LoVo (cell line): ENCODE data around the gene POU2F1.
"Not testable (repeated sequence)": the region's sequence is repeated elsewhere in the genome, so short reads cannot be mapped to it uniquely, and the experiment has no call there.

Source experiments
- DNase-seq: peaks from one replicate; pipeline ENCODE4 v3.0.0-alpha.2; 2016; ENCODE audit warnings: low spot score

The POU2F1 gene

DNA sequence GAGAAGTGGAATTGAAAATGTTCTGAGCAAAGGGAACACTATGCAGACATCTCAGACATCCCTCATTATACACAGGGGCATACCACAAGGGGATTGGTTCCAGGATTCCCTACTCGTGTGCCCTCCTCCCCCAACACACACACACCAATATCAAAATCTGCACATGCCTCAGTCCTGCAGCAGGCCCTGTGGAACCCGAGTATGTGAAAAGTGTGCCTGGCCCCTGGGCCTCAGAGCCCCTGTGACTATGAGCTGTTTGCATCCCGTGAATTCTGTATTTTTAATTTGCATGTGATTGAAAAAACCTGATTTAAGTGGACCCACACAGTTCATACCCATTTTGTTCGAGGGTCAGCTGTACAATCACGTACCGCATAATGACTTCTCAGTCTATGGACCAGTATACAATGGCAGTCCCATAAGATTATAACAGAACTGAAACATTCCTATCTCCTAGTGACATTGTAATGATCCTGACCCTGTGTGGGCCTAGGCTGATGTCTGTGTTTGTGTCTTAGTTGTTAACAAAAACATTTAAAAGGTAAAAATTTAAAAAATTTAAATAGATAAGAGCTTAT, 11.3 kb downstream of the POU2F1 start:
- no peak for DNase-seq

- DNase-seq = no peak
Observed at GRCh38 chr1:167232801-167233200, 12.1 kb downstream of the POU2F1 start.

DNA sequence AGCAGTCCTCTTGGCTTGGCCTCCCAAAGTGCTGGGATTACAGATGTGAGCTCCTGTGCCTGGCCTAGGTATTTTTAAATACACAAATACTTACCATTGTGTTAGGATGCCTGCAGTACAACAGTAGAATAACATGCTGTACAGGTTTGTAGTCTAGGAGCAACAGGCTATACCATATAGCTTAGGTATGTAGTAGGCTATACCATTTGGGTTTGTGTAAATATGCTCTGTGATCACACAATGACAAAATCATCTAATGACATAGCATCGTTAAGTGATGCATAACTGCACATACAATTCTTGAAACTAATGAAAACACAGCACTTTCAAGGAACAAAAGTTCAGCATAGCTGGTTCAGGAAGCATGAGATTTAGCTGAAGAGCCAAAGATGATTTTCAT, 12.7 kb downstream of the POU2F1 start:
- no peak for DNase-seq

- no peak for DNase-seq
Observed at GRCh38 chr1:167237000-167237399, 16.3 kb downstream of the POU2F1 start.

DNA sequence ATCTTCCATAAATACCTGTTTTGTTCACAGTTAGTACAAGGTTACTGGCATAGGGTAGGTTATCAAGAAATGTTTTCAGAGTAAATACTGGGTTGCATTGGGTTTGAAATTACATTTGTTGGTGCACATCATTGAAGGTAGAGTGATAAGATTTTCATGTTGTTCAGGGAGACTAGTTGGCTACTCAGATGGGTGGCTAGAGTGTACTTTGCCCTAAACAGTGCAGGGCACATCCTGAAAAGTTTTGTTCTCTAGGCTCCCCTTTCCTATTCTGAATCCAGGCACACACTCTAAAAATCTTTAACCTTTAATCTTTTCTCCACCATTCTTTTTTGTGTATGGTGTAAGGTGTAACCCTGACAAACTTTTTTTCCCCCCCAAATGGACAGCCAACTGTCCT, 18.0 kb downstream of the POU2F1 start:
- no peak for DNase-seq

DNA sequence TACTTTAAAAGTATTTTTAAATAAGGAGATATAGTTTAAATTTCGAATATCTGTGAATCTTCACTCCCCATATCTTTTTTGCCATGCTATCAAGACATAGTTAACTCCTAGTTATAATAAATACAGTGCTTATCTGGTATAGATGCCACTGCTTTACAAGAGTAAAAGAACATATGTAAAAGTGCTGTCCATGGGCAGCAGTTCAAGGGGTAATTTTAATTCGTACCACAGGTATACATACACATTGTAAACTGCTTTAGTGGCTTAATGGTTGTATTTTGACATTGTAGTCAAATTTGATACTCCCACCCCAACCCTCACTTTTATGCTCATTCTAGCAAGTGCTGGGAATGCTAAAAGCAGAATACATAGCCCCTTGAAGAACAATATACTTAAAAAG, 18.6 kb downstream of the POU2F1 start:
- no peak for DNase-seq

GRCh38 chr1:167244244-167244643, 23.6 kb downstream of the POU2F1 start:
- DNase-seq = no peak

GRCh38 chr1:167245168-167245567, 24.5 kb downstream of the POU2F1 start:
- DNase-seq = not testable (repeated sequence)

DNA sequence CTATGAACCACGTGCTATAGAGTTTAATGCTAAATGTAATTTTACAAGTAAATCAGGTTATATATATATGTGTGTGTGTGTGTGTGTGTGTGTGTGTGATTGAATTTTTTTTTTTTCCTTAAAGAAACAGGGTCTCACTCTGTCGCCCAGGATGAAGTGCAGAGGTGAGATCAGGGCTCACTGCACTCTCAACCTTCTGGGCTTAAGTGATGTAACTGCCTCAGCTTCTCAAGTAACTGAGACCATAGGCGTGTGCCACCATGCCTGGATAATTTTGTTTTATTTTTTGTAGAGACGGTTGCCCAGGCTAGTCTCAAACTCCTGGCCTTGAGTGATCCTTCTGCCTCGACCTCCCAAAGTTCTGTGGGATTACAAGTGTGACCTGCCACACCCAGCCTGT, 26.3 kb downstream of the POU2F1 start:
- DNase-seq = no peak

DNA sequence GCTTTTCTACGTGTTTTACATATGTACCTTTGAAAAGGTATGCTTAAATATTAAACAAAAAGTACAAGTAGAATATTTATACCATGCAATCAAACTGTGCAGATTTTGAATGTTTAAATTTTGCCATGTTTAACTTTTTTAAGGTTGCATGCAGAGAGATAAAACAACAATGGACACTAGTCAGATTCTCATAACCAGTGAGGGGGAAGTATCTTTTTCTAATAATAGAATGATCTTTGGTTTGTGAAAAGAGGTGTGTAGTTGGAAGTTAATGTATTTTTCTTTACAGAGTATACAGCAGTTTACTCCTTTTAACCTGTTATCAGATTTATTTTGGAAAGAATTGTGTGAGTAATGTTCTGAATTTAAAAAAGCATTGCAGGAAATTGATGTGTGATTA, 27.1 kb downstream of the POU2F1 start:
- no peak for DNase-seq

GRCh38 chr1:167248707-167249642, 28.3 kb downstream of the POU2F1 start:
- no peak for DNase-seq

- DNase-seq = no peak
Observed at GRCh38 chr1:167249702-167250101, 29.0 kb downstream of the POU2F1 start.

GRCh38 chr1:167250482-167250881, 29.8 kb downstream of the POU2F1 start:
- no peak for DNase-seq

DNA sequence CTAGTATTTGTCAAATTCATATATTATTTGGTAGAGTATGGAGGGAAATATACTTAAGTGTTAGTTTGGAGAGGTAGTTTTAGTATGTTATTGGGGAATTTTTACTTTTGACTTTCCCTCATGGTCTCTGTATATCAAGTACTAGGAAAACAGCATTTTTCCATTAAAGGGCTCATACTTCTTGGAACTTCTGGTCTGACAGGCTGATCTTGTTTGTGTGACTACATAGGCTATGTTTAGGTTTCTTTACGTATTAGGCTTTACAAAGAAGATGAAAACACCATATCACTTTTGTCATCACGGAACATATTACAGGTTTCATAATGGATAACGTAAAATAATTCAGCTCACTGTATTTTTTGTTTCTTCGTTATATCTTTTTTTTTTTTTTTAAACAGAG, 30.8 kb downstream of the POU2F1 start:
- no peak for DNase-seq

GRCh38 chr1:167252986-167253385, 32.3 kb downstream of the POU2F1 start:
- no peak for DNase-seq

DNA sequence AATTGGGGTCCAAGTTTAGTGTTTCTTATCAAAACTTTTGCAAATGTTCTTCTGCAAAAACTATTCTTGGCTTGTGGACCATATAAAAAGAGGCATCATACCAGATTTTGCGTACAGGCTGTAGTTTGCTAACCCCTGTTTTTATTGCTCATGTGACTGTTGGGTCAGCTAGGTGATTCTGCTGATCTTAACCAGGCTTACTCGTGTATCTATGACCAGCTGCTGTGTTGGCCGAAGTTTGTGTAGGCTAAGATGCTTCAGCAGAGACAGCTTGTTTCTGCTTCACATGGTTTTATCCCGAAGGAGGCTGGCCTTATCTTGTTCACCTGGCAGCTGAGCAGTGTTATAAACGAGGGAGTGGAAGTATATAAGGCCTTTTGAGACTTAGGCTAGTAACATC, 38.2 kb downstream of the POU2F1 start:
- no peak for DNase-seq

GRCh38 chr1:167262836-167263235, 42.1 kb downstream of the POU2F1 start:
- DNase-seq = no peak

DNA sequence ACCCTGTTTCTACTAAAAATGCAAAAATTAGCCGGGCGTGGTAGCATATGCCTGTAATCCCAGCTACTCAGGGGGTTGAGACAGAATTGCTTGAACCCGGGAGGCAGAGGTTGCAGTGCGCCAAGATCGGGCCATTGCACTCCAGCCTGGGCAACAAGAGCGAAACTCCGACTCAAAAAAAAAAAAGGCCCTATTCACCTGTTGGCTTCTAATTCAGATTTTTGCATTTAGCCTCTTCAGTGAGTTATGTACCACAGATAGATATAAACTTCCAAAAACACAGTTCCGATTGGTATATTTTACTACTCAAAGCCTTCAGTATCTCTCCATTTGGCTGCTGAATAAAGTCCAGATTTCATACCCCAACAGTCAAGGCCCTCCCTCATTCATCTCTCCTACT, 42.7 kb downstream of the POU2F1 start:
- DNase-seq = no peak

GRCh38 chr1:167263819-167264464, 43.3 kb downstream of the POU2F1 start:
- DNase-seq = peak; percentile 17

- DNase-seq = no peak
Observed at GRCh38 chr1:167266965-167267364, 46.3 kb downstream of the POU2F1 start.

- no peak for DNase-seq
Observed at GRCh38 chr1:167268347-167268787, 47.7 kb downstream of the POU2F1 start.

- no peak for DNase-seq
Observed at GRCh38 chr1:167270349-167271092, 49.8 kb downstream of the POU2F1 start.
